HepG2 (cell line): Measurements from ENCODE around the gene CCL17. TPM values are rescaled to one million over a fixed set of nuclear protein-coding genes. Genes with fewer than 3 reads are reported as not detected.

ENCODE experiments used
- AFF4 ChIP-seq: sonication (generic); formaldehyde crosslinking; IDR thresholded peaks from 2 replicates; pipeline ENCODE4 v1.4.0; 2020; ENCODE audit warnings: missing genetic modification reagents
- FUBP1 ChIP-seq: sonication (generic); formaldehyde crosslinking; IDR thresholded peaks from 2 replicates; pipeline ENCODE4 v1.5.1; 2020; ENCODE audit warnings: missing genetic modification reagents, mild to moderate bottlenecking, borderline replicate concordance
- GTF2F1 ChIP-seq: fragments of 150-350 bp; IDR thresholded peaks from 2 replicates; pipeline ENCODE4 v1.6.1; 2014; ENCODE audit warnings: low read length
- HMG20A ChIP-seq: IDR thresholded peaks from 2 replicates; pipeline ENCODE4 v1.6.1; 2016; ENCODE audit warnings: borderline replicate concordance
- HMGXB3 ChIP-seq: sonication (generic); formaldehyde crosslinking; IDR thresholded peaks from 2 replicates; pipeline ENCODE4 v1.4.0; 2020; ENCODE audit warnings: missing genetic modification reagents, borderline replicate concordance
- IKZF5 ChIP-seq: IDR thresholded peaks from 2 replicates; pipeline ENCODE4 v1.6.1; 2018; ENCODE audit warnings: missing genetic modification reagents, mild to moderate bottlenecking, missing compliant biosample characterization
- MIXL1 ChIP-seq: IDR thresholded peaks from 2 replicates; pipeline ENCODE4 v1.6.1; 2016
- MLX ChIP-seq: IDR thresholded peaks from 2 replicates; pipeline ENCODE4 v1.6.1; 2016
- MYPOP ChIP-seq: sonication (generic); formaldehyde crosslinking; IDR thresholded peaks from 2 replicates; pipeline ENCODE4 v1.8.1; 2023; ENCODE audit warnings: mild to moderate bottlenecking, moderate library complexity, missing genetic modification reagents
- PHF5A ChIP-seq: IDR thresholded peaks from one replicate; pipeline ENCODE4 v1.6.1; 2018; ENCODE audit warnings: low read depth, missing genetic modification reagents; ENCODE audit not compliant: unreplicated experiment
- RBM22 ChIP-seq: fragments of 200-400 bp; formaldehyde crosslinking; optimal IDR thresholded peaks from 2 replicates; pipeline ENCODE3; 2017; ENCODE audit warnings: mild to moderate bottlenecking, low read length, moderate library complexity
- RXRA ChIP-seq: sonication (generic); formaldehyde crosslinking; IDR thresholded peaks from 2 replicates; pipeline ENCODE4 v1.5.1; 2020; ENCODE audit warnings: missing genetic modification reagents
- ZNF235 ChIP-seq: sonication (generic); formaldehyde crosslinking; IDR thresholded peaks from 2 replicates; pipeline ENCODE4 v1.8.1; 2023; ENCODE audit warnings: mild to moderate bottlenecking, missing genetic modification reagents, borderline replicate concordance
- polyA plus RNA-seq, 8 experiments: library from polyadenylated mRNA; depleted of rRNA in 3 of 8; stranded (reverse) in 7 of 8; unstranded in 1 of 8; fragments of >200 nt; fragmentation: Illumina TruSeq in 4 of 8; extraction: Trizol in 4 of 8; gene quantifications; 2 replicates each; pipeline versions ENCODE4 v1.2.1 to v1.2.3, GENCODE V29; 2011 to 2016; ENCODE audit warnings: low read depth in 4 of 8, missing spikeins in 1 of 8, mixed read lengths in 1 of 8; ENCODE audit not compliant: insufficient read depth in 1 of 8
- total RNA-seq, 5 experiments: library from RNA; depleted of rRNA; stranded (reverse); fragments of >200 nt; fragmentation: Illumina TruSeq; extraction: Trizol; gene quantifications; 2 replicates each; pipeline ENCODE4 v1.2.3, GENCODE V29; 2016; ENCODE audit warnings: low read depth in 1 of 5

CCL17 gene
- total and polyA plus RNA-seq, 2 of the 13 experiments (the other 11 are each of a cell fraction or from before 2014, with no cell fraction given), result not detected

- peak; percentile 94 for TF ChIP-seq HMGXB3 (CRISPR knock-in tag)
- TF ChIP-seq ZNF235, result no peak
- TF ChIP-seq FUBP1 (CRISPR knock-in tag), result peak; percentile 6; the same call in 1 of the 2 replicates
- peak; percentile 4; the same call in 1 of the 2 replicates for TF ChIP-seq IKZF5 (CRISPR knock-in tag)
- TF ChIP-seq RXRA, result 0 out of 2 replicates have a peak, but pooled peaks have one; percentile 98
- TF ChIP-seq AFF4 (CRISPR knock-in tag), result peak; percentile 71; the same call in 1 of the 2 replicates
- no peak for TF ChIP-seq MYPOP (CRISPR knock-in tag)
- 0 out of 2 replicates have a peak, but pooled peaks have one; percentile 34 for TF ChIP-seq GTF2F1
- TF ChIP-seq RBM22, result peak; percentile 23
- peak; percentile 94; the same call in 1 of the 2 replicates for TF ChIP-seq MIXL1 (CRISPR knock-in tag)
- peak; percentile 99 for TF ChIP-seq PHF5A (CRISPR knock-in tag)
- peak; percentile 93; the same call in 1 of the 2 replicates for TF ChIP-seq MLX (CRISPR knock-in tag)
- no peak; the same call in 1 of the 2 replicates for TF ChIP-seq HMG20A
Observed at GRCh38 chr16:57373117-57373947, 31.2 kb upstream of the CCL17 start (continued).
